DOHH2 (cell line): ENCODE results near the gene LRRC32.

Experiments used
- H3F3A ChIP-seq: fragments of 200-600 bp; sonication (generic), shearing (Covaris generic); 2 replicates; pipeline ENCODE4 v1.6.0; 2016; ENCODE audit warnings: antibody characterized with exemption, mild to moderate bottlenecking; ENCODE audit not compliant: control insufficient read depth, insufficient read depth
- H3K27ac ChIP-seq: fragments of 200-600 bp; sonication (generic); 2 replicates; pipeline ENCODE4 v1.5.1; 2014; ENCODE audit warnings: low read depth, mild to moderate bottlenecking, low read length, moderate library complexity
- H3K27me3 ChIP-seq: fragments of 200-600 bp; sonication (generic); 2 replicates; pipeline ENCODE4 v1.6.1; 2014; ENCODE audit warnings: mild to moderate bottlenecking, low read length, mixed read lengths; ENCODE audit not compliant: control insufficient read depth
- H3K36me3 ChIP-seq: fragments of 200-600 bp; sonication (generic); 2 replicates; pipeline ENCODE4 v1.6.1; 2014; ENCODE audit warnings: mild to moderate bottlenecking, low read length, moderate library complexity, mixed read lengths; ENCODE audit not compliant: control insufficient read depth
- H3K4me1 ChIP-seq: fragments of 200-600 bp; sonication (generic); 2 replicates; pipeline ENCODE4 v1.6.1; 2014; ENCODE audit warnings: mild to moderate bottlenecking, low read length, mixed read lengths; ENCODE audit not compliant: control insufficient read depth
- H3K4me2 ChIP-seq: fragments of 200-600 bp; sonication (generic); 2 replicates; pipeline ENCODE4 v1.6.0; 2014; ENCODE audit warnings: mild to moderate bottlenecking, low read length, moderate library complexity
- H3K4me3 ChIP-seq: fragments of 200-600 bp; sonication (generic); 2 replicates; pipeline ENCODE4 v1.5.1; 2014; ENCODE audit warnings: mild to moderate bottlenecking, low read length, mixed read lengths
- H3K79me2 ChIP-seq: fragments of 200-600 bp; sonication (generic); 2 replicates; pipeline ENCODE4 v1.6.1; 2014; ENCODE audit warnings: mild to moderate bottlenecking, low read length, mixed read lengths; ENCODE audit not compliant: control insufficient read depth
- H3K9me2 ChIP-seq: fragments of 200-600 bp; sonication (generic); replicated peaks from 2 replicates; pipeline ENCODE4 v1.6.1; 2014; ENCODE audit warnings: mild to moderate bottlenecking, low read length, mixed read lengths; ENCODE audit not compliant: control insufficient read depth
- H3K9me3 ChIP-seq: fragments of 200-600 bp; sonication (generic); 2 replicates; pipeline ENCODE4 v1.6.1; 2014; ENCODE audit warnings: antibody characterized with exemption, low read length, mixed read lengths; ENCODE audit not compliant: control insufficient read depth, insufficient read depth
- H4K20me1 ChIP-seq: fragments of 200-600 bp; sonication (generic); 2 replicates; pipeline ENCODE4 v1.6.0; 2014; ENCODE audit warnings: low read depth, mild to moderate bottlenecking, antibody characterized with exemption, low read length, moderate library complexity; ENCODE audit not compliant: control insufficient read depth, insufficient read depth
- CTCF ChIP-seq: fragments of 200-600 bp; sonication (generic); IDR thresholded peaks from one replicate; pipeline ENCODE4 v1.5.1; 2014; ENCODE audit warnings: antibody characterized with exemption, mild to moderate bottlenecking, low read depth, low read length; ENCODE audit not compliant: poor library complexity, severe bottlenecking
- EZH2phosphoT487 ChIP-seq: fragments of 200-600 bp; sonication (generic); IDR thresholded peaks from 2 replicates; pipeline ENCODE4 v1.6.1; 2017; ENCODE audit warnings: borderline replicate concordance, mild to moderate bottlenecking, antibody characterized with exemption, low read length, moderate library complexity, mixed read lengths

Gene LRRC32

GRCh38 chr11:76649851-76650372 lies 20.6 kb downstream of the LRRC32 start:
- no peaks in the 10 kb centered on the region for H3K9me2 ChIP-seq
- no peak overlapping the region for H3K27ac ChIP-seq
- H3K4me1 ChIP-seq, result no peaks in the 10 kb centered on the region; the same call in 1 of the 2 replicates
- no peaks in the 10 kb centered on the region for H4K20me1 ChIP-seq
- no peaks in the 10 kb centered on the region for H3F3A ChIP-seq
- H3K4me3 ChIP-seq, result no peak overlapping the region
- peaks cover 9% of the 10 kb centered on the region; the same call in 1 of the 2 replicates for H3K9me3 ChIP-seq
- H3K4me2 ChIP-seq, result no peak overlapping the region
- TF ChIP-seq CTCF, result no peak
- no peak for TF ChIP-seq EZH2phosphoT487
- H3K27me3 ChIP-seq, result no peaks in the 10 kb centered on the region
- H3K36me3 ChIP-seq, result no peaks in the 10 kb centered on the region
- no peaks in the 10 kb centered on the region for H3K79me2 ChIP-seq

- H3K27ac ChIP-seq, result no peak overlapping the region
- H3K4me3 ChIP-seq, result no peak overlapping the region
- TF ChIP-seq EZH2phosphoT487, result no peak
- TF ChIP-seq CTCF, result no peak
- peaks cover 9% of the 10 kb centered on the region; the same call in 1 of the 2 replicates for H3K9me3 ChIP-seq
- H3K36me3 ChIP-seq, result no peaks in the 10 kb centered on the region
- no peaks in the 10 kb centered on the region for H3F3A ChIP-seq
- no peaks in the 10 kb centered on the region for H3K9me2 ChIP-seq
- H3K4me1 ChIP-seq, result peaks cover 7% of the 10 kb centered on the region
- H3K4me2 ChIP-seq, result no peak overlapping the region
- no peaks in the 10 kb centered on the region for H3K27me3 ChIP-seq
- no peaks in the 10 kb centered on the region for H4K20me1 ChIP-seq
- no peaks in the 10 kb centered on the region for H3K79me2 ChIP-seq
These were observed 21.5 kb downstream of the LRRC32 start for GRCh38 chr11:76649011-76649410.

- TF ChIP-seq EZH2phosphoT487, result no peak
- no peak for TF ChIP-seq CTCF
- H3K4me2 ChIP-seq, result no peak overlapping the region
- no peaks in the 10 kb centered on the region for H3F3A ChIP-seq
- no peaks in the 10 kb centered on the region for H3K79me2 ChIP-seq
- H3K9me3 ChIP-seq, result peaks cover 9% of the 10 kb centered on the region; the same call in 1 of the 2 replicates
- H3K36me3 ChIP-seq, result no peaks in the 10 kb centered on the region
- H3K4me3 ChIP-seq, result no peak overlapping the region
- H3K4me1 ChIP-seq, result peaks cover 8% of the 10 kb centered on the region
- no peaks in the 10 kb centered on the region for H3K9me2 ChIP-seq
- no peak overlapping the region for H3K27ac ChIP-seq
- no peaks in the 10 kb centered on the region for H4K20me1 ChIP-seq
- no peaks in the 10 kb centered on the region for H3K27me3 ChIP-seq
These were observed 22.5 kb downstream of the LRRC32 start for GRCh38 chr11:76648061-76648460.
